ENCODE results near the gene CYTH1. TPM values are rescaled to one million over a fixed set of nuclear protein-coding genes. Genes with fewer than 3 reads are reported as not detected.

CYTH1 gene
- polyA plus RNA-seq, 2 of the 4 experiments (the other 2 are of a cell fraction), result 38.5 to 46.2 TPM

DNA sequence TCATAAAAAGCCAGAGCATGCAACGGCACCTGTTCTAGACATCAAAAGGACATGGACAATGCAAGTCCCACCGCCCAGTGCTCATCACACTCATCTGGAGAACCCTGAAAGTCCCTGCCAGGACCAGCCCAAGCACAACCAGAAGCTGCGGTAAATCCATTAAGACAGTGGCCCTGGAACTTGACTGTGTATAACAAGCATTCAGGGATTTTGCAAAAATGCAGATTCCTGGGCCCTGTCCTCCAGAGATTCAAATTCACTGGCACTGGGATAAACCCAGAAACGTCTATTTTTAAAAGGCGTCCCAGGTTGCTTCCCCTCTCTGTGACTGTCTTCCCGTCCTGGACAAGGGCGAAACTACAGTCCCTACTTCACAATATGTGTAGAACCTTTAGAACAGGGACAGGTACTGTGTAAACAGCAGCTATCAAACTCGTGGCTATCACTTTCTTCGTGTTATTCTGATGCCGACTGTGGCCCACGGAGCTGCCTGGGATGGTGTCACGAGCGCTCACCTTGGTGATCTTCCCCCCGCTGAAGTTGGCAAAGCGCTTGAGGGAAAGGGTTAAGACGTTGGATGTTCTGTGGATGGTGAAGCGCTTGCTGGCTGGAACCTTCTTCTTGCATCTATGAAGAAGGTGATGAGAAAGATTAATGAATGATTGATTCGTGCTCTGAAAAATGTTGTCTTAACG is 36.2 kb upstream of the CYTH1 start:
- Histone ChIP-seq H3K4me3 (no peak overlapping the region), H3K4me1 (no peaks in the 10 kb centered on the region), H3K4me2 (no peak overlapping the region), H3K9me3 (no peaks in the 10 kb centered on the region), H3K27ac (no peak overlapping the region)
- FAIRE-seq (no peak), ATAC-seq (no peak), DNase-seq (ENCODE audit: low read depth in 1 of 2, low spot score in 1 of 2) (no peak)
- CTCF ChIA-PET, result interaction anchor here (1.1 to 2.8 kb wide), 4 partner anchors 10 to 31 kb away, joined by 4 to 11 read pairs (median 6); no protein-coding TSS in a partner anchor
- POLR2A ChIA-PET, result no interaction called here
- TF ChIP-seq FOSB (CRISPR knock-in tag; IDR thresholded peaks at IDR 0.05), result no peak
- TF ChIP-seq TP53 (CRISPR knock-in tag; IDR thresholded peaks at IDR 0.05), result no peak
- 86% methylated on average over 19 of the region's 19 CpGs for WGBS (ENCODE audit: missing lambda C conversion rate)

DNA sequence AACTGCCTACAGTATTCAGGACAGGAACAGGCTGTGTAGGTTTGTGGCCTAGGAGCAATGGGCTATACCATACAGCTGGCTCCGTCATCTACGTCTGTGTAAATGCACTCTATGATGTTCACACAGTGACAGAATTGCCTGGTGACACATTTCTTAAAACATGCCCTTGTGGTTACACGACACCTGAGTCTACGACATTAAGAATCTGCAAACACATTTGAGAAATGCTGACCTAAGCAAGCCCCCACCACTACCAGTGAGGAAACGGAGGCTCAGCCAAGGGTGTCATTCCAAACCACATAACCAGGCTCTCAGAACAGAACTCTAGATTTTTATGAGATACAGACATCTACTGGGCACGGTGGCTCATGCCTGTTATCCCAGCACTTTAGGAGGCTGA is 35.0 kb upstream of the CYTH1 start:
- FAIRE-seq (no peak), ATAC-seq (no peak), DNase-seq (ENCODE audit: low read depth in 1 of 2, low spot score in 1 of 2) (no peak)
- POLR2A ChIA-PET, result no interaction called here
- H3K9me3 ChIP-seq, result no peaks in the 10 kb centered on the region
- no peak overlapping the region for H3K4me2 ChIP-seq
- no peaks in the 10 kb centered on the region for H3K4me1 ChIP-seq
- no peak overlapping the region for H3K4me3 ChIP-seq
- H3K27ac ChIP-seq, result no peak overlapping the region
- CTCF ChIA-PET, result no interaction called here
- 95% methylated on average over 6 of the region's 6 CpGs for WGBS (ENCODE audit: missing lambda C conversion rate)
- TF ChIP-seq MAZ (IDR thresholded peaks at IDR 0.05; ENCODE audit: borderline replicate concordance, low read depth, low read length) (no peak), MAFK (IDR thresholded peaks at IDR 0.05; ENCODE audit: partially characterized antibody) (peak; percentile 89)

DNA sequence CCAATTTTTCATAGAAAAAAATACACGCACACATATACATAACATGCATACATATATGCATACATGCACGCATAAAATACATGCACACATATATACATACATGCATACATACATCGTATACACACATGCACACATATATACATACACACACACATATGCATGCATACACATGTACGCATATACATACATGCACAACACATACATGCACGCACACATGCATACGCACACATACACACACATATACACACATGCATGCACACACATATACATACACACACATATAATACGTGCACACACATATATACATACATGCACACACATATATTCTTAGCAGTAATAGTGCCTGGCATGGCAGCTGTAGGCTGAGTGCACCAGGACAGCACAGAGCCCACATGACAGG is 33.6 kb upstream of the CYTH1 start:
- Histone ChIP-seq H3K4me3 (no peak overlapping the region), H3K4me2 (no peak overlapping the region), H3K4me1 (no peaks in the 10 kb centered on the region), H3K9me3 (no peaks in the 10 kb centered on the region), H3K27ac (no peak overlapping the region)
- ATAC-seq (no peak), FAIRE-seq (no peak), DNase-seq (ENCODE audit: low read depth in 1 of 2, low spot score in 1 of 2) (no peak)
- ChIA-PET POLR2A (no interaction called here), CTCF (interaction anchor here (0.8 to 1.1 kb wide), 2 partner anchors 11 to 12 kb away, joined by 3 read pairs; no protein-coding TSS in a partner anchor)
- TF ChIP-seq, protein P1, sequence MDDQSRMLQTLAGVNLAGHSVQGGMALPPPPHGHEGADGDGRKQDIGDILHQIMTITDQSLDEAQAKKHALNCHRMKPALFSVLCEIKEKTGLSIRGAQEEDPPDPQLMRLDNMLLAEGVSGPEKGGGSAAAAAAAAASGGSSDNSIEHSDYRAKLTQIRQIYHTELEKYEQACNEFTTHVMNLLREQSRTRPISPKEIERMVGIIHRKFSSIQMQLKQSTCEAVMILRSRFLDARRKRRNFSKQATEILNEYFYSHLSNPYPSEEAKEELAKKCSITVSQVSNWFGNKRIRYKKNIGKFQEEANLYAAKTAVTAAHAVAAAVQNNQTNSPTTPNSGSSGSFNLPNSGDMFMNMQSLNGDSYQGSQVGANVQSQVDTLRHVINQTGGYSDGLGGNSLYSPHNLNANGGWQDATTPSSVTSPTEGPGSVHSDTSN (IDR thresholded peaks at IDR 0.05), result no peak
- TF ChIP-seq RFX5 (IDR thresholded peaks at IDR 0.05), result no peak
- TF ChIP-seq, protein P2, sequence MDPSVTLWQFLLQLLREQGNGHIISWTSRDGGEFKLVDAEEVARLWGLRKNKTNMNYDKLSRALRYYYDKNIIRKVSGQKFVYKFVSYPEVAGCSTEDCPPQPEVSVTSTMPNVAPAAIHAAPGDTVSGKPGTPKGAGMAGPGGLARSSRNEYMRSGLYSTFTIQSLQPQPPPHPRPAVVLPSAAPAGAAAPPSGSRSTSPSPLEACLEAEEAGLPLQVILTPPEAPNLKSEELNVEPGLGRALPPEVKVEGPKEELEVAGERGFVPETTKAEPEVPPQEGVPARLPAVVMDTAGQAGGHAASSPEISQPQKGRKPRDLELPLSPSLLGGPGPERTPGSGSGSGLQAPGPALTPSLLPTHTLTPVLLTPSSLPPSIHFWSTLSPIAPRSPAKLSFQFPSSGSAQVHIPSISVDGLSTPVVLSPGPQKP (IDR thresholded peaks at IDR 0.05; ENCODE audit: low read depth, low read length), result no peak
- TF ChIP-seq ZFP36 (IDR thresholded peaks at IDR 0.05; ENCODE audit: borderline replicate concordance, partially characterized antibody), result no peak
- TF ChIP-seq POLR2AphosphoS2 (conservative IDR thresholded peaks at IDR 0.05; ENCODE audit: low read length), result 0 out of 2 replicates have a peak, but pooled peaks have one; percentile 67
- TF ChIP-seq, protein P3, sequence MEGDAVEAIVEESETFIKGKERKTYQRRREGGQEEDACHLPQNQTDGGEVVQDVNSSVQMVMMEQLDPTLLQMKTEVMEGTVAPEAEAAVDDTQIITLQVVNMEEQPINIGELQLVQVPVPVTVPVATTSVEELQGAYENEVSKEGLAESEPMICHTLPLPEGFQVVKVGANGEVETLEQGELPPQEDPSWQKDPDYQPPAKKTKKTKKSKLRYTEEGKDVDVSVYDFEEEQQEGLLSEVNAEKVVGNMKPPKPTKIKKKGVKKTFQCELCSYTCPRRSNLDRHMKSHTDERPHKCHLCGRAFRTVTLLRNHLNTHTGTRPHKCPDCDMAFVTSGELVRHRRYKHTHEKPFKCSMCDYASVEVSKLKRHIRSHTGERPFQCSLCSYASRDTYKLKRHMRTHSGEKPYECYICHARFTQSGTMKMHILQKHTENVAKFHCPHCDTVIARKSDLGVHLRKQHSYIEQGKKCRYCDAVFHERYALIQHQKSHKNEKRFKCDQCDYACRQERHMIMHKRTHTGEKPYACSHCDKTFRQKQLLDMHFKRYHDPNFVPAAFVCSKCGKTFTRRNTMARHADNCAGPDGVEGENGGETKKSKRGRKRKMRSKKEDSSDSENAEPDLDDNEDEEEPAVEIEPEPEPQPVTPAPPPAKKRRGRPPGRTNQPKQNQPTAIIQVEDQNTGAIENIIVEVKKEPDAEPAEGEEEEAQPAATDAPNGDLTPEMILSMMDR (IDR thresholded peaks at IDR 0.05), result no peak
- no peak for TF ChIP-seq JUN (IDR thresholded peaks at IDR 0.05)
- no peak for TF ChIP-seq SMC3 (IDR thresholded peaks at IDR 0.05)
- WGBS (ENCODE audit: missing lambda C conversion rate), result 77% methylated on average over 7 of the region's 7 CpGs

DNA sequence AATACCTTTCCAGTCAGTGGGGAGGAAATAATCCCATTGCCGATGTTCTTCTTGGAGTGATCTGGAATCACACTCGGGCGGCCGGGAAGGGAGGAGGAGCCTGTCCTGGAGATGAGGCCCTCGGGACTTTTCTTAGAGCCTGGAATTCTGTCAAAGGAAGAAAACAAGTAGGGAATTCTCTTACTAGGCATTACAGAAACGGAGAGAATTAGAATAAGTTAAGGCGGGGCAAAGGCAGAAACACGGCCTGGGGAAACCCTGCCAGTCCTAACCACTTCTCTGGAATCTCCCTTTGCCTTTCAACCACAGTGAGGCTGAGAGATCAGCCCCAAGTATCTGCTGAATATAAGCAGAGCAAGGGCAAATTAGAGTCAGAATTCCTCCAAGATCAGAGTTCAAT is 30.8 kb upstream of the CYTH1 start:
- Histone ChIP-seq H3K27ac (no peak overlapping the region), H3K4me1 (no peaks in the 10 kb centered on the region), H3K9me3 (no peaks in the 10 kb centered on the region), H3K4me3 (no peak overlapping the region), H3K4me2 (no peak overlapping the region)
- ChIA-PET POLR2A (interaction anchor here (0.6 kb wide), 1 partner anchor 29 kb away, joined by 4 read pairs; no protein-coding TSS in a partner anchor), CTCF (interaction anchor here (1.0 to 1.6 kb wide), 2 partner anchors 9 to 14 kb away, joined by 4 read pairs; no protein-coding TSS in a partner anchor)
- TF ChIP-seq, protein P4, sequence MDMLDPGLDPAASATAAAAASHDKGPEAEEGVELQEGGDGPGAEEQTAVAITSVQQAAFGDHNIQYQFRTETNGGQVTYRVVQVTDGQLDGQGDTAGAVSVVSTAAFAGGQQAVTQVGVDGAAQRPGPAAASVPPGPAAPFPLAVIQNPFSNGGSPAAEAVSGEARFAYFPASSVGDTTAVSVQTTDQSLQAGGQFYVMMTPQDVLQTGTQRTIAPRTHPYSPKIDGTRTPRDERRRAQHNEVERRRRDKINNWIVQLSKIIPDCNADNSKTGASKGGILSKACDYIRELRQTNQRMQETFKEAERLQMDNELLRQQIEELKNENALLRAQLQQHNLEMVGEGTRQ (IDR thresholded peaks at IDR 0.05), result no peak
- DNase-seq (ENCODE audit: low read depth in 1 of 2, low spot score in 1 of 2) (no peak), FAIRE-seq (no peak), ATAC-seq (no peak)
- WGBS (ENCODE audit: missing lambda C conversion rate), result 89% methylated on average over 8 of the region's 8 CpGs
